DOHH2 (cell line): ENCODE measurements around the gene VPS45.

Experiments
- EZH2phosphoT487 ChIP-seq: fragments of 200-600 bp; sonication (generic); IDR thresholded peaks from 2 replicates; pipeline ENCODE4 v1.6.1; 2017; ENCODE audit warnings: borderline replicate concordance, mild to moderate bottlenecking, antibody characterized with exemption, low read length, moderate library complexity, mixed read lengths
- TF ChIP-seq, protein P1 (sequence below): fragments of 200-600 bp; sonication (generic); IDR thresholded peaks from one replicate; pipeline ENCODE4 v1.5.1; 2014; ENCODE audit warnings: antibody characterized with exemption, mild to moderate bottlenecking, low read depth, low read length; ENCODE audit not compliant: poor library complexity, severe bottlenecking

DNA sequence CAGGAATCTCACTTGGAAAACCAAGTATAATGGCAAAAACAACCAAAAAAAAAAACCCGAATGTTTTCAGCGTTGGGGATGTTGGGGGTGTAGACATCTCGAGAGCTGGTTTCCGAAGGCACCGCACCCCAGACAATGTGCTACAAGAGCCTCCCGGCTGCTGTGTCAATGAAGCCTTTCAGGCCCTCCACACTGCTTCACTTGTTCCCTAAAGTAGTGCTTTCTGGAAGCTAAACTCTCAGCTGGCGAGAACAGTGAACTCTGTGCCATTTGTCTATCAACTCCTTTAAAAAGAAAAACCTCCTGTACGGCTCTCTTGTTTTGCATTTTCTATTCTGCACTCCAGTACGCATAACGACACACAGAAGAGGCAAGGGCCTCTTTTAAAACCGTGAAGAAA, 114.7 kb downstream of the VPS45 start:
- TF ChIP-seq, protein P1, sequence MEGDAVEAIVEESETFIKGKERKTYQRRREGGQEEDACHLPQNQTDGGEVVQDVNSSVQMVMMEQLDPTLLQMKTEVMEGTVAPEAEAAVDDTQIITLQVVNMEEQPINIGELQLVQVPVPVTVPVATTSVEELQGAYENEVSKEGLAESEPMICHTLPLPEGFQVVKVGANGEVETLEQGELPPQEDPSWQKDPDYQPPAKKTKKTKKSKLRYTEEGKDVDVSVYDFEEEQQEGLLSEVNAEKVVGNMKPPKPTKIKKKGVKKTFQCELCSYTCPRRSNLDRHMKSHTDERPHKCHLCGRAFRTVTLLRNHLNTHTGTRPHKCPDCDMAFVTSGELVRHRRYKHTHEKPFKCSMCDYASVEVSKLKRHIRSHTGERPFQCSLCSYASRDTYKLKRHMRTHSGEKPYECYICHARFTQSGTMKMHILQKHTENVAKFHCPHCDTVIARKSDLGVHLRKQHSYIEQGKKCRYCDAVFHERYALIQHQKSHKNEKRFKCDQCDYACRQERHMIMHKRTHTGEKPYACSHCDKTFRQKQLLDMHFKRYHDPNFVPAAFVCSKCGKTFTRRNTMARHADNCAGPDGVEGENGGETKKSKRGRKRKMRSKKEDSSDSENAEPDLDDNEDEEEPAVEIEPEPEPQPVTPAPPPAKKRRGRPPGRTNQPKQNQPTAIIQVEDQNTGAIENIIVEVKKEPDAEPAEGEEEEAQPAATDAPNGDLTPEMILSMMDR = no peak
- TF ChIP-seq EZH2phosphoT487 = no peak
